GM18499 (cell line): ENCODE results near the gene SCN4B.

ENCODE experiments used
- ATAC-seq: cut with Tn5 transposase; IDR thresholded peaks from one replicate; pipeline ENCODE4 v1.9.1; 2021; ENCODE audit warnings: moderate number of reproducible peaks; ENCODE audit not compliant: insufficient read depth, unreplicated experiment

The SCN4B gene

GRCh38 chr11:118136341-118136740 lies 16.3 kb downstream of the SCN4B start:
- ATAC-seq, result no peak

- no peak for ATAC-seq
Measured at GRCh38 chr11:118135796-118136165, 16.8 kb downstream of the SCN4B start.

GRCh38 chr11:118135051-118135795 lies 17.4 kb downstream of the SCN4B start:
- no peak for ATAC-seq

- no peak for ATAC-seq
Measured at GRCh38 chr11:118133816-118134215, 18.8 kb downstream of the SCN4B start.

GRCh38 chr11:118132385-118133151 lies 20.1 kb downstream of the SCN4B start:
- no peak for ATAC-seq

GRCh38 chr11:118129471-118130172 lies 23.0 kb downstream of the SCN4B start:
- no peak for ATAC-seq

- no peak for ATAC-seq
Measured at GRCh38 chr11:118128721-118129470, 23.7 kb downstream of the SCN4B start.

GRCh38 chr11:118128310-118128709 lies 24.3 kb downstream of the SCN4B start:
- ATAC-seq, result no peak

GRCh38 chr11:118126082-118126838 lies 26.4 kb downstream of the SCN4B start:
- no peak for ATAC-seq

- ATAC-seq, result no peak
Measured at GRCh38 chr11:118124929-118125535, 27.6 kb downstream of the SCN4B start.

- no peak for ATAC-seq
Measured at GRCh38 chr11:118120793-118121192, 31.8 kb downstream of the SCN4B start.

- no peak for ATAC-seq
Measured at GRCh38 chr11:118117790-118118601, 34.6 kb downstream of the SCN4B start.

GRCh38 chr11:118115048-118115447 lies 37.6 kb downstream of the SCN4B start:
- ATAC-seq, result no peak

- ATAC-seq, result no peak
Measured at GRCh38 chr11:118114266-118114665, 38.4 kb downstream of the SCN4B start.

GRCh38 chr11:118112711-118113430 lies 39.8 kb downstream of the SCN4B start:
- ATAC-seq, result no peak

- ATAC-seq, result no peak
Measured at GRCh38 chr11:118111744-118112035, 40.9 kb downstream of the SCN4B start.

GRCh38 chr11:118111019-118111743 lies 41.4 kb downstream of the SCN4B start:
- no peak for ATAC-seq
